ENCODE results near the gene PTPRA. TPM values are rescaled to one million over a fixed set of nuclear protein-coding genes. Genes with fewer than 3 reads are reported as not detected.

PTPRA gene
- total RNA-seq, 2 donors from 2014 or later = 52.4 to 58.7 TPM

DNA sequence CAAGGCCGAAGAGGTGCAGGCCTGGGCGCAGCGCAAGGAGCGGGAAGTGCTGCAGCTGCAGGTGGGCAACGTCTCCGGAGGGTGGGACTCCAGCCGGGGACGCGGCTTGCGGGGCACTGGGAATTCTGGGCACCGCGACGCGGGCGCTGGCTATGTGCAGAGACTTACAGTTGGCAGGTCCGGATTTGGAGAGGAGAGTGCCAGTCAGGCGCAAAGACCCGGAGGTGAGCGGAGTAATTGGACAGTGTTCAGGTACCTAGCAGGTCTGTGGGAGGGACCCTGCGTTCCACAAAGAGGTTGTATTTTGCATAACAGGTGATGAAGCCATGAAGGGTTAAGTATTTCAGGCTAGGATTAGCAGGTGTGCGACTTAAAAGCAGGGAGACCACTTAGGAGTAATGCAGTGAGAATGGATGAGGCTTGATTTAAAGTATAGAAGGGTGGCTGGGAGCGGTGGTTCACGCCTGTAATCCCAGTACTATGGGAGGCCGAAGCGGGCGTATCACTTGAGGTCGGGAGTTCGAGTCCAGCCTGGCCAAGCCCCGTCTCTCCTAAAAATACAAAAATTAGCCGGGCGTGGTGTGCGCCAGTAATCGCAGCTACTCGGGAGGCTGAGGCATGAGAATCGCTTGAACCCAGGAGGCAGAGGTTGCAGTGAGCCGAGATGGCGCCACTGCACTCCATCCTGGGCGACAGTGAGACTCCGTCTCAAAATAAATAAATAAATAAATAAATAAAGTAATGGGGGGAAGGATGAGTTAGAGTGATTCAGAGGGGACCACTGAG lies 173.6 kb downstream of the PTPRA start:
- 43 to 54% methylated on average over 26 to 39 of the region's 39 CpGs for WGBS, 2 experiments (ENCODE audit: insufficient coverage in 1 of 2, insufficient read length in 1 of 2)
- H3K9me3 Mint-ChIP-seq = no peaks in the 10 kb centered on the region
- DNase-seq = peak; percentile 81
- peak overlapping the region; percentile 66 for H3K9ac ChIP-seq (ENCODE audit: extremely low read depth, low read length, poor library complexity, severe bottlenecking)
- H3K4me1 Mint-ChIP-seq = peaks cover 18% of the 10 kb centered on the region
- H3K36me3 ChIP-seq (ENCODE audit: control insufficient read depth, insufficient read depth, low read length) = peaks cover 25% of the 10 kb centered on the region
- no peaks in the 10 kb centered on the region for H3K27me3 ChIP-seq (ENCODE audit: control insufficient read depth, insufficient read depth, low read length, poor library complexity, severe bottlenecking)
- H3K36me3 Mint-ChIP-seq (ENCODE audit: low read depth) = peaks cover 36% of the 10 kb centered on the region
- peaks cover 3% of the 10 kb centered on the region for H3K4me1 ChIP-seq (ENCODE audit: control insufficient read depth, insufficient read depth, low read length)
- H3K27ac Mint-ChIP-seq = peak overlapping the region; percentile 21
- H3K27me3 Mint-ChIP-seq (ENCODE audit: insufficient read depth) = no peaks in the 10 kb centered on the region
- no peaks in the 10 kb centered on the region for H3K9me3 ChIP-seq (ENCODE audit: control insufficient read depth, low read length)
- H3K27ac ChIP-seq (ENCODE audit: low read depth, low read length) = no peak overlapping the region
- H3K4me3 Mint-ChIP-seq = peak overlapping the region; percentile 90
- peak overlapping the region; percentile 95 for H3K4me3 ChIP-seq (ENCODE audit: low read length)
- no peak for TF ChIP-seq CTCF (conservative IDR thresholded peaks at IDR 0.05)

GRCh38 chr20:3047486-3048419 lies 174.5 kb downstream of the PTPRA start:
- Histone ChIP-seq H3K27ac (ENCODE audit: low read depth, low read length) (no peak overlapping the region), H3K9ac (ENCODE audit: extremely low read depth, low read length, poor library complexity, severe bottlenecking) (no peak overlapping the region), H3K27me3 (ENCODE audit: control insufficient read depth, insufficient read depth, low read length, poor library complexity, severe bottlenecking) (no peaks in the 10 kb centered on the region), H3K9me3 (ENCODE audit: control insufficient read depth, low read length) (no peaks in the 10 kb centered on the region), H3K4me3 (ENCODE audit: low read length) (peak overlapping the region; percentile 95), H3K4me1 (ENCODE audit: control insufficient read depth, insufficient read depth, low read length) (peaks cover 3% of the 10 kb centered on the region), H3K36me3 (ENCODE audit: control insufficient read depth, insufficient read depth, low read length) (peaks cover 25% of the 10 kb centered on the region)
- H3K27ac Mint-ChIP-seq = no peak overlapping the region
- WGBS, 2 experiments (ENCODE audit: insufficient coverage in 1 of 2, insufficient read length in 1 of 2) = 96 to 98% methylated on average over 11 to 14 of the region's 14 CpGs
- H3K9me3 Mint-ChIP-seq = no peaks in the 10 kb centered on the region
- peaks cover 11% of the 10 kb centered on the region for H3K4me1 Mint-ChIP-seq
- no peak for DNase-seq
- no peak for TF ChIP-seq CTCF (conservative IDR thresholded peaks at IDR 0.05)
- H3K4me3 Mint-ChIP-seq = peak overlapping the region; percentile 90
- no peaks in the 10 kb centered on the region for H3K27me3 Mint-ChIP-seq (ENCODE audit: insufficient read depth)
- H3K36me3 Mint-ChIP-seq (ENCODE audit: low read depth) = peaks cover 36% of the 10 kb centered on the region

DNA sequence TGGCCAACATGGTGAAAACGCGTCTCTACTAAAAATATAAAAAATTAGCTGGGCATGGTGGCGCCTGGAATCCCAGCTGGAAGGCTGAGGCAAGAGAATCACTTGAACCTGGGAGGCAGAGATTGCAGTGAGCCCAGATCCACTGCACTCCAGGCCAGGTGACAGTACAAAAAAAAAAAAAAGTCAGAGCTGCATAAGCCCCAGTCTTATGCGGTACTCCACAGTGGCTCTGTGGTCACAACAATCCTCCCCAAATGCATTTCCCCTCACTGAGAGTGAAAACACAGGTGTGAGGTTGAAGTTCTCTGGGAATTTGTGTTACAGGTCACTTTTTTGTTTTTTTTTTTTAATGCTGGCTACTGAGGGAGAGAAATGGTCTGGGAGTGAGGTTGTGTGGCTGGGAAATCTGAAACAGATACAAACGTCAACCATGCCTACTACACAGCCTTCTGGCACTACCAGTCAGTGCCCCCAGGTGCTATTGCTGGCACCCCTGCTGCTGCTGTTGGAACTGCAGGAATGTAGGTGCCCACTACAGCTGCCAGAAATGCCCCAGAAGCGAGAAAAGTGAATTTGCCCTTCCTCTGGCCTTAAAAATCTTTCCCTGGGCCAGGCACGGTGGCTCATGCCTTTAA lies 178.2 kb downstream of the PTPRA start:
- peaks cover 25% of the 10 kb centered on the region for H3K36me3 ChIP-seq (ENCODE audit: control insufficient read depth, insufficient read depth, low read length)
- H3K9me3 ChIP-seq (ENCODE audit: control insufficient read depth, low read length) = no peaks in the 10 kb centered on the region
- Mint-ChIP-seq H3K36me3 (ENCODE audit: low read depth) (peaks cover 35% of the 10 kb centered on the region), H3K4me3 (no peak overlapping the region), H3K4me1 (peaks cover 5% of the 10 kb centered on the region), H3K9me3 (no peaks in the 10 kb centered on the region), H3K27ac (no peak overlapping the region), H3K27me3 (ENCODE audit: insufficient read depth) (no peaks in the 10 kb centered on the region)
- no peak for TF ChIP-seq CTCF (conservative IDR thresholded peaks at IDR 0.05)
- H3K4me3 ChIP-seq (ENCODE audit: low read length) = no peak overlapping the region
- no peak overlapping the region for H3K9ac ChIP-seq (ENCODE audit: extremely low read depth, low read length, poor library complexity, severe bottlenecking)
- DNase-seq = no peak
- H3K27ac ChIP-seq (ENCODE audit: low read depth, low read length) = no peak overlapping the region
- no peaks in the 10 kb centered on the region for H3K4me1 ChIP-seq (ENCODE audit: control insufficient read depth, insufficient read depth, low read length)
- H3K27me3 ChIP-seq (ENCODE audit: control insufficient read depth, insufficient read depth, low read length, poor library complexity, severe bottlenecking) = no peaks in the 10 kb centered on the region
- WGBS, 2 experiments (ENCODE audit: insufficient coverage in 1 of 2, insufficient read length in 1 of 2) = 77 to 87% methylated on average over 6 to 7 of the region's 7 CpGs

All from endodermal cell (in vitro differentiated cells).